Measurements from ENCODE around the gene NSMCE3.

The NSMCE3 gene

GRCh38 chr15:29299784-29300183 is 30.2 kb upstream of the NSMCE3 start:
- Histone ChIP-seq H3K4me1 (ENCODE audit: control insufficient read depth in 2 of 2, insufficient read depth in 1 of 2, low read depth in 1 of 2, low read length in 2 of 2) (no peaks in the 10 kb centered on the region), H2BK15ac (ENCODE audit: low read length) (no peak overlapping the region), H3K4ac (ENCODE audit: low read length) (no peak overlapping the region), H3K27ac (replicated peaks; ENCODE audit: low read length) (no peak overlapping the region), H3K79me1 (ENCODE audit: low read depth, low read length) (peaks cover 2% of the 10 kb centered on the region), H3K9me3 (replicated peaks in 1 of 2; ENCODE audit: control insufficient read depth in 2 of 2, insufficient read depth in 1 of 2, low read depth in 1 of 2, low read length in 2 of 2) (no peaks in the 10 kb centered on the region), H3K4me2 (ENCODE audit: insufficient read depth, low read length, poor library complexity, severe bottlenecking) (no peak overlapping the region), H4K8ac (ENCODE audit: low read depth, low read length) (no peak overlapping the region), H4K91ac (ENCODE audit: low read depth, low read length, poor library complexity) (no peak overlapping the region), H3K14ac (ENCODE audit: low read length) (no peak overlapping the region), H2AK5ac (ENCODE audit: low read depth, low read length) (no peak overlapping the region), H2AFZ (ENCODE audit: low read length) (no peak overlapping the region), H3K27me3 (ENCODE audit: control insufficient read depth in 3 of 3, insufficient read depth in 3 of 3, low read depth in 1 of 3, low read length in 3 of 3) (no peaks in the 10 kb centered on the region), H3K18ac (ENCODE audit: low read length) (no peak overlapping the region), H2BK5ac (ENCODE audit: low read length) (no peak overlapping the region), H3K4me3 (ENCODE audit: low read length in 2 of 2) (no peak overlapping the region), H3K23ac (ENCODE audit: low read depth, low read length, poor library complexity) (no peak overlapping the region), H3K36me3 (replicated peaks in 1 of 2; ENCODE audit: control insufficient read depth in 2 of 2, insufficient read depth in 2 of 2, low read length in 2 of 2) (peaks cover 0 to 1% of the 10 kb centered on the region in 2 donors), H2BK12ac (ENCODE audit: low read length) (no peak overlapping the region), H3K9ac (ENCODE audit: low read depth, low read length, poor library complexity) (no peak overlapping the region), H2BK120ac (ENCODE audit: low read depth, low read length) (no peak overlapping the region)
- no peak for DNase-seq (ENCODE audit: low spot score)

DNA sequence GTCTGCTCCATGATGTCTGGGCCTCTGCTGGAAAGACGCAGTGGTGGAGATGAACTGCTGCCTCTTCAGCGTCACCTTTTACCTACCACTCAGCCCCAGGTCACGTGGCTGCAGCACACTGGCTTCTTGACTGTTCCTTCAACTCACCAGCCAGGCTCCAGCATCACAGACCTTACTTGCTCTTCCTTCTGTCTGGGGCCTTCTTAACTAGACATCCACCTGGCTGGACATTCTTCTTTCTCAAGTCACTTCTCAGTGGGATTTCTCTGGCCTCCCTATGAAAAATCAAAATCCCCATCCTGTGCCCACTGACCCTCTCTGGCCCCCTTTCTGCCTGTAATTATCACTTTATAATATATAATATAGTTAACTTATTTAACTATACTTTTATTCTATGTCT is 29.7 kb upstream of the NSMCE3 start:
- H3K4ac ChIP-seq (ENCODE audit: low read length) = no peak overlapping the region
- H2BK15ac ChIP-seq (ENCODE audit: low read length) = no peak overlapping the region
- H2AK5ac ChIP-seq (ENCODE audit: low read depth, low read length) = no peak overlapping the region
- no peak overlapping the region for H2BK5ac ChIP-seq (ENCODE audit: low read length)
- peak overlapping the region; percentile 95 for H3K14ac ChIP-seq (ENCODE audit: low read length)
- no peak overlapping the region for H3K27ac ChIP-seq (replicated peaks; ENCODE audit: low read length)
- H3K18ac ChIP-seq (ENCODE audit: low read length) = peak overlapping the region; percentile 25
- H2BK12ac ChIP-seq (ENCODE audit: low read length) = no peak overlapping the region
- peaks cover 2% of the 10 kb centered on the region for H3K79me1 ChIP-seq (ENCODE audit: low read depth, low read length)
- H3K4me3 ChIP-seq (ENCODE audit: low read length in 2 of 2) = no peak overlapping the region
- H4K8ac ChIP-seq (ENCODE audit: low read depth, low read length) = peak overlapping the region; percentile 10
- H3K9ac ChIP-seq (ENCODE audit: low read depth, low read length, poor library complexity) = no peak overlapping the region
- H3K9me3 ChIP-seq (replicated peaks in 1 of 2; ENCODE audit: control insufficient read depth in 2 of 2, insufficient read depth in 1 of 2, low read depth in 1 of 2, low read length in 2 of 2) = no peaks in the 10 kb centered on the region
- no peaks in the 10 kb centered on the region for H3K4me1 ChIP-seq (ENCODE audit: control insufficient read depth in 2 of 2, insufficient read depth in 1 of 2, low read depth in 1 of 2, low read length in 2 of 2)
- H3K36me3 ChIP-seq (replicated peaks in 1 of 2; ENCODE audit: control insufficient read depth in 2 of 2, insufficient read depth in 2 of 2, low read length in 2 of 2) = peaks cover 0 to 1% of the 10 kb centered on the region in 2 donors
- H2BK120ac ChIP-seq (ENCODE audit: low read depth, low read length) = no peak overlapping the region
- H4K91ac ChIP-seq (ENCODE audit: low read depth, low read length, poor library complexity) = no peak overlapping the region
- no CpG with 5 or more reads among the region's 3 CpGs for WGBS, 2 donors (ENCODE audit: extremely low coverage in 2 of 2, insufficient read length in 2 of 2, insufficient replicate concordance in 1 of 2)
- DNase-seq (ENCODE audit: low spot score) = no peak
- H3K4me2 ChIP-seq (ENCODE audit: insufficient read depth, low read length, poor library complexity, severe bottlenecking) = no peak overlapping the region
- no peaks in the 10 kb centered on the region for H3K27me3 ChIP-seq (ENCODE audit: control insufficient read depth in 3 of 3, insufficient read depth in 3 of 3, low read depth in 1 of 3, low read length in 3 of 3)
- H3K23ac ChIP-seq (ENCODE audit: low read depth, low read length, poor library complexity) = no peak overlapping the region
- H2AFZ ChIP-seq (ENCODE audit: low read length) = no peak overlapping the region

- H3K14ac ChIP-seq (ENCODE audit: low read length) = no peak overlapping the region
- H2AFZ ChIP-seq (ENCODE audit: low read length) = no peak overlapping the region
- no peak overlapping the region for H2BK5ac ChIP-seq (ENCODE audit: low read length)
- H3K9me3 ChIP-seq (replicated peaks in 1 of 2; ENCODE audit: control insufficient read depth in 2 of 2, insufficient read depth in 1 of 2, low read depth in 1 of 2, low read length in 2 of 2) = no peaks in the 10 kb centered on the region
- H4K91ac ChIP-seq (ENCODE audit: low read depth, low read length, poor library complexity) = no peak overlapping the region
- no peak overlapping the region for H2BK12ac ChIP-seq (ENCODE audit: low read length)
- H3K36me3 ChIP-seq (replicated peaks in 1 of 2; ENCODE audit: control insufficient read depth in 2 of 2, insufficient read depth in 2 of 2, low read length in 2 of 2) = peaks cover 0 to 1% of the 10 kb centered on the region in 2 donors
- WGBS, 2 donors (ENCODE audit: extremely low coverage in 2 of 2, insufficient read length in 2 of 2, insufficient replicate concordance in 1 of 2) = no CpG with 5 or more reads among the region's 7 CpGs
- H3K27me3 ChIP-seq (ENCODE audit: control insufficient read depth in 3 of 3, insufficient read depth in 3 of 3, low read depth in 1 of 3, low read length in 3 of 3) = no peaks in the 10 kb centered on the region
- no peak overlapping the region for H3K4me2 ChIP-seq (ENCODE audit: insufficient read depth, low read length, poor library complexity, severe bottlenecking)
- no peak overlapping the region for H3K4ac ChIP-seq (ENCODE audit: low read length)
- H3K79me1 ChIP-seq (ENCODE audit: low read depth, low read length) = peaks cover 2% of the 10 kb centered on the region
- no peak overlapping the region for H4K8ac ChIP-seq (ENCODE audit: low read depth, low read length)
- DNase-seq (ENCODE audit: low spot score) = no peak
- H2AK5ac ChIP-seq (ENCODE audit: low read depth, low read length) = no peak overlapping the region
- H2BK120ac ChIP-seq (ENCODE audit: low read depth, low read length) = no peak overlapping the region
- H3K4me1 ChIP-seq (ENCODE audit: control insufficient read depth in 2 of 2, insufficient read depth in 1 of 2, low read depth in 1 of 2, low read length in 2 of 2) = no peaks in the 10 kb centered on the region
- H3K18ac ChIP-seq (ENCODE audit: low read length) = no peak overlapping the region
- H3K4me3 ChIP-seq (ENCODE audit: low read length in 2 of 2) = no peak overlapping the region
- H3K23ac ChIP-seq (ENCODE audit: low read depth, low read length, poor library complexity) = no peak overlapping the region
- H3K9ac ChIP-seq (ENCODE audit: low read depth, low read length, poor library complexity) = no peak overlapping the region
- no peak overlapping the region for H3K27ac ChIP-seq (replicated peaks; ENCODE audit: low read length)
- no peak overlapping the region for H2BK15ac ChIP-seq (ENCODE audit: low read length)
These were observed 25.2 kb upstream of the NSMCE3 start for GRCh38 chr15:29294732-29295325.

DNA sequence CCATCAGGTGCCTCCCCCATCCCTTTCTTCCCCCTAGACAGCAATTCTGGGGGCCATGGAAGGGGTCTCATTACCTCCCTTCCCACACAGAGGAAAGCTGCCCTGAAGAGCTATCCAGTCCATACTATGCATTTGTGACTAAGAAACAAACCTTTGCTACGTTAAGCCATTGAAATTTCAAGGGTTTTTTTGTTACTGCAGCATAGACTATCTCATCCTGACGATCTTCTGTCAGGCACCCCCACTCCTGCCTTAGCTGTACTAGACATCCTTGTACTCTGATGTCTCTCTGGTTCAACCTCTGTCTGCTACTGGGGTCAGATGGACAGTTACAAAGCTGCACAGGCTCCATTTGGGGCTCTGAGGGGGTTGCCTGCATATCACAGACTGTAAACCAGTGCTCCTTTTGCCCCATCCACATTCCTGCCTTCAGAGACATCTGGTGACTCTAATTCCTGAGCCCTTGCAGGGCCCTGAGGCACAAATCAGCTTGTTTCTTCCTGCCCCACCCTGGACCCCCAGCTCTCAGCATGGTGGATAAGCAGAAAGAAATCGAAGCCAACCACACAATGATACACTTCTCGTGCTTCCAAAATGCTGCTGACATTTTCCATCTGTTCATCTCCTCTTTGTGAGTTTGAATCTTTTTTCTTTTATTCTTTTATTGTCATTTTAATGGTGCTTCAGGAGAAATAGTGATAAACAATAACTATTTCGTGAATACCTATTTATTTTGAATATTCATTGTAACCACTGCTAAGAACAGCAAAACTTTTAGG is 21.6 kb upstream of the NSMCE3 start:
- no peaks in the 10 kb centered on the region for H3K79me1 ChIP-seq (ENCODE audit: low read depth, low read length)
- H2BK12ac ChIP-seq (ENCODE audit: low read length) = no peak overlapping the region
- no peak overlapping the region for H3K9ac ChIP-seq (ENCODE audit: low read depth, low read length, poor library complexity)
- peaks cover 0 to 2% (median 0%) of the 10 kb centered on the region in 3 experiments for H3K27me3 ChIP-seq (ENCODE audit: control insufficient read depth in 3 of 3, insufficient read depth in 3 of 3, low read depth in 1 of 3, low read length in 3 of 3)
- H3K9me3 ChIP-seq (replicated peaks in 1 of 2; ENCODE audit: control insufficient read depth in 2 of 2, insufficient read depth in 1 of 2, low read depth in 1 of 2, low read length in 2 of 2) = no peaks in the 10 kb centered on the region
- H4K8ac ChIP-seq (ENCODE audit: low read depth, low read length) = peak overlapping the region; percentile 56
- no peak overlapping the region for H2AK5ac ChIP-seq (ENCODE audit: low read depth, low read length)
- no peak overlapping the region for H2AFZ ChIP-seq (ENCODE audit: low read length)
- H2BK120ac ChIP-seq (ENCODE audit: low read depth, low read length) = no peak overlapping the region
- no peak overlapping the region for H3K4me3 ChIP-seq (ENCODE audit: low read length in 2 of 2)
- no peak overlapping the region for H3K14ac ChIP-seq (ENCODE audit: low read length)
- WGBS, 2 donors (ENCODE audit: extremely low coverage in 2 of 2, insufficient read length in 2 of 2, insufficient replicate concordance in 1 of 2) = no CpG with 5 or more reads among the region's 5 CpGs
- no peak overlapping the region for H3K23ac ChIP-seq (ENCODE audit: low read depth, low read length, poor library complexity)
- no peak overlapping the region for H2BK15ac ChIP-seq (ENCODE audit: low read length)
- no peak for DNase-seq (ENCODE audit: low spot score)
- no peak overlapping the region for H3K27ac ChIP-seq (replicated peaks; ENCODE audit: low read length)
- H3K4me2 ChIP-seq (ENCODE audit: insufficient read depth, low read length, poor library complexity, severe bottlenecking) = no peak overlapping the region
- no peak overlapping the region for H2BK5ac ChIP-seq (ENCODE audit: low read length)
- H3K4me1 ChIP-seq (ENCODE audit: control insufficient read depth in 2 of 2, insufficient read depth in 1 of 2, low read depth in 1 of 2, low read length in 2 of 2) = no peaks in the 10 kb centered on the region
- H3K4ac ChIP-seq (ENCODE audit: low read length) = no peak overlapping the region
- H3K18ac ChIP-seq (ENCODE audit: low read length) = no peak overlapping the region
- H4K91ac ChIP-seq (ENCODE audit: low read depth, low read length, poor library complexity) = no peak overlapping the region
- H3K36me3 ChIP-seq (replicated peaks in 1 of 2; ENCODE audit: control insufficient read depth in 2 of 2, insufficient read depth in 2 of 2, low read length in 2 of 2) = no peaks in the 10 kb centered on the region
